Measurements from ENCODE around the gene RAP1A.

- TF ChIP-seq, protein P1, sequence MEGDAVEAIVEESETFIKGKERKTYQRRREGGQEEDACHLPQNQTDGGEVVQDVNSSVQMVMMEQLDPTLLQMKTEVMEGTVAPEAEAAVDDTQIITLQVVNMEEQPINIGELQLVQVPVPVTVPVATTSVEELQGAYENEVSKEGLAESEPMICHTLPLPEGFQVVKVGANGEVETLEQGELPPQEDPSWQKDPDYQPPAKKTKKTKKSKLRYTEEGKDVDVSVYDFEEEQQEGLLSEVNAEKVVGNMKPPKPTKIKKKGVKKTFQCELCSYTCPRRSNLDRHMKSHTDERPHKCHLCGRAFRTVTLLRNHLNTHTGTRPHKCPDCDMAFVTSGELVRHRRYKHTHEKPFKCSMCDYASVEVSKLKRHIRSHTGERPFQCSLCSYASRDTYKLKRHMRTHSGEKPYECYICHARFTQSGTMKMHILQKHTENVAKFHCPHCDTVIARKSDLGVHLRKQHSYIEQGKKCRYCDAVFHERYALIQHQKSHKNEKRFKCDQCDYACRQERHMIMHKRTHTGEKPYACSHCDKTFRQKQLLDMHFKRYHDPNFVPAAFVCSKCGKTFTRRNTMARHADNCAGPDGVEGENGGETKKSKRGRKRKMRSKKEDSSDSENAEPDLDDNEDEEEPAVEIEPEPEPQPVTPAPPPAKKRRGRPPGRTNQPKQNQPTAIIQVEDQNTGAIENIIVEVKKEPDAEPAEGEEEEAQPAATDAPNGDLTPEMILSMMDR (conservative IDR thresholded peaks at IDR 0.05 in 1 of 2, IDR thresholded peaks at IDR 0.05 in 1 of 2; ENCODE audit: extremely low read depth in 1 of 2, insufficient read depth in 1 of 2, low read depth in 1 of 2, low read length in 2 of 2) = no peak
- no peak for TF ChIP-seq EZH2 (IDR thresholded peaks at IDR 0.05; ENCODE audit: borderline replicate concordance, low read length)
Measured at GRCh38 chr1:111629190-111629954, 9.8 kb downstream of the RAP1A start.
